Cardiac muscle cell (in vitro differentiated cells and primary cell): ENCODE results near the gene PPM1F. TPM values are rescaled to one million over a fixed set of nuclear protein-coding genes. Genes with fewer than 3 reads are reported as not detected.
"Not testable (repeated sequence)": the region's sequence is repeated elsewhere in the genome, so short reads cannot be mapped to it uniquely, and the experiment has no call there.

Experiments used
- DNase-seq, 2 donors: peaks; one replicate each; pipeline versions ENCODE4 v3.0.0 to v3.0.0-alpha.2; 2010 to 2017; ENCODE audit warnings: low read depth in 1 of 2, low spot score in 1 of 2
- H3K27ac ChIP-seq: fragments of 200-600 bp; sonication (generic); 2 replicates; pipeline ENCODE4 v1.5.1; 2016
- H3K27me3 ChIP-seq: fragments of 200-600 bp; sonication (generic); 2 replicates; pipeline ENCODE4 v1.6.0; 2016; ENCODE audit warnings: control low read depth
- H3K36me3 ChIP-seq: fragments of 200-600 bp; sonication (generic); 2 replicates; pipeline ENCODE4 v1.5.1; 2016; ENCODE audit warnings: control low read depth
- H3K4me1 ChIP-seq: fragments of 200-600 bp; sonication (generic); 2 replicates; pipeline ENCODE4 v1.8.1; 2017; ENCODE audit warnings: low read depth, mild to moderate bottlenecking, mixed run types
- H3K4me3 ChIP-seq: fragments of 200-600 bp; sonication (generic); 2 replicates; pipeline ENCODE4 v1.5.1; 2016; ENCODE audit warnings: mild to moderate bottlenecking
- H3K9me3 ChIP-seq: fragments of 200-600 bp; sonication (generic); 2 replicates; pipeline ENCODE4 v1.5.1; 2017; ENCODE audit warnings: low read depth, mild to moderate bottlenecking, control low read depth
- CTCF ChIP-seq: IDR thresholded peaks from 2 replicates; pipeline ENCODE4 v1.5.1; 2012; ENCODE audit warnings: low read depth, mild to moderate bottlenecking, low read length
- polyA plus RNA-seq: library from polyadenylated mRNA; unstranded; fragments of >200 nt; fragmentation: Nextera tagmentation; extraction: Ambion mirVana; gene quantifications from 2 replicates; pipeline ENCODE4 v1.2.1, GENCODE V29; 2016
- total RNA-seq: library from RNA; depleted of rRNA; stranded (reverse); fragments of >200 nt; gene quantifications from 2 replicates; pipeline ENCODE4 v1.2.3, GENCODE V29; 2016

PPM1F gene
- total and polyA plus RNA-seq, 2 experiments from 2014 or later: 24.4 to 49.8 TPM

DNA sequence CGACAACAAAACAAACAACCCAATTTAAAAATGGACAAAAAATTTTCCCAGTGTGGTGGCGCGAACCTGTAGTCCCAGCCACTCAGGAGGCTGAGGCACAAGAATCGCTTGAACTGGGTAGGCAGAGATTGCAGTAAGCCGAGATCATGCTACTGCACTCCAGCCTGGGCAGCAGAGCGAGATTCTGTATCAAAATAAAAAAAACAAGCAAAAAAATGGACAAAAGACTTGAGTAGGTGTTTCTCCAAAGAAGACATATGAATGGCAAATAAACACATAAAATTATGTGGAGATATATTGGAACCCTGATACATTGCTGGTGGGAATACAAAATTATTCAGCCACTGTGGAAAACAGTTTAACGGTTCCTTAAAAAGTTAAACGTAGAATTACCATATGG lies 57.8 kb downstream of the PPM1F start:
- Histone ChIP-seq H3K36me3 (no peaks in the 10 kb centered on the region), H3K9me3 (no peaks in the 10 kb centered on the region), H3K27me3 (no peaks in the 10 kb centered on the region), H3K27ac (no peak overlapping the region), H3K4me3 (no peak overlapping the region), H3K4me1 (no peaks in the 10 kb centered on the region)
- DNase-seq: no peak
- TF ChIP-seq CTCF: no peak

DNA sequence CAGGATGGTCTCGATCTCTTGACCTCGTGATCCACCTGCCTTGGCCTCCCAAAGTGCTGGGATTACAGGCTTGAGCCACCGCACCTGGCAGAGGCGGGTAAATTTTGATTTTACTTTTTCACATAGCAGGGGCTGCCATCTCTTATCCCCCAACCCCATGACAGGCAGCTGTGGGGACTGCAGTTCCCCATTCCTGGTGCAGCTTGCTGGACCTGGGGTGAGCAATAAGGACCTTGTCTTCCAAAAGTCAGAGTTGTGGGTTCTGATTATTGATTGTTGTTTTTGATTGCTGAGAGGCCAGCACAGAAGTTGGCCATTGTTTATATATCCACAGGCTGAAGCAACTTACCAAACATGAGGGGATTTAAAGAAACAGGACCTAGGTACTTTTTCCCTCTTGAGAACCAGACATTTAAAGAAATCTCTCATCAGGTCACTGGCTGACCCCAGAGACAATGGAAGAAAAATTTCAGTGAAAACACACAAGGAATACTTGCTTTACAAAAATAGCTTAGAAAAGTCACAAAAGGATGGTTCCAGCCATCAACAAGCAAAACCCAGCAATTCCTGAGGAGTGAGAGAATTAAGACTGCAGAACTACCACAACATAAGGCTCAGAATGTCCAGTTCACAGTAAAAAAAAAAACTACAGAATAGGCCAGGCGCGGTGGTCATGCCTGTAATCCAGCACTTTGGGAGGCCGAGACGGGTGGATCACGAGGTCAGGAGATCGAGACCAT lies 63.2 kb downstream of the PPM1F start:
- DNase-seq: no peak
- no peak overlapping the region for H3K4me3 ChIP-seq
- H3K4me1 ChIP-seq: no peaks in the 10 kb centered on the region
- H3K36me3 ChIP-seq: no peaks in the 10 kb centered on the region
- H3K27me3 ChIP-seq: no peaks in the 10 kb centered on the region
- H3K27ac ChIP-seq: no peak overlapping the region
- no peaks in the 10 kb centered on the region for H3K9me3 ChIP-seq
- no peak for TF ChIP-seq CTCF

- H3K4me1 ChIP-seq: no peaks in the 10 kb centered on the region
- H3K27me3 ChIP-seq: no peaks in the 10 kb centered on the region
- H3K4me3 ChIP-seq: no peak overlapping the region
- H3K27ac ChIP-seq: no peak overlapping the region
- DNase-seq: no peak
- no peaks in the 10 kb centered on the region for H3K36me3 ChIP-seq
- no peak for TF ChIP-seq CTCF
- no peaks in the 10 kb centered on the region for H3K9me3 ChIP-seq
These were observed 64.8 kb downstream of the PPM1F start for GRCh38 chr22:21887841-21888240.

DNA sequence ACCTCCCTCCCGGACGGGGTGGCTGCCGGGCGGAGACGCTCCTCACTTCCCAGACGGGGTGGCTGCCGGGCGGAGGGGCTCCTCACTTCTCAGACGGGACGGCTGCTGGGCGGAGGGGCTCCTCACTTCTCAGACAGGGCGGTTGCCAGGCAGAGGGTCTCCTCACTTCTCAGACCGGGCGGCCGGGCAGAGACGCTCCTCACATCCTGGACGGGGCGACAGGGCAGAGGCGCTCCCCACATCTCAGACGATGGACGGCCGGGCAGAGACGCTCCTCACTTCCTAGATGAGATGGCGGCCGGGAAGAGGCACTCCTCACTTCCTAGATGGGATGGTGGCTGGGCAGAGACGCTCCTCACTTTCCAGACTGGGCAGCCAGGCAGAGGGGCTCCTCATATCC lies 68.7 kb downstream of the PPM1F start:
- H3K27me3 ChIP-seq, H3K36me3 ChIP-seq, H3K4me3 ChIP-seq, H3K9me3 ChIP-seq, H3K4me1 ChIP-seq, H3K27ac ChIP-seq, DNase-seq: not testable (repeated sequence)

DNA sequence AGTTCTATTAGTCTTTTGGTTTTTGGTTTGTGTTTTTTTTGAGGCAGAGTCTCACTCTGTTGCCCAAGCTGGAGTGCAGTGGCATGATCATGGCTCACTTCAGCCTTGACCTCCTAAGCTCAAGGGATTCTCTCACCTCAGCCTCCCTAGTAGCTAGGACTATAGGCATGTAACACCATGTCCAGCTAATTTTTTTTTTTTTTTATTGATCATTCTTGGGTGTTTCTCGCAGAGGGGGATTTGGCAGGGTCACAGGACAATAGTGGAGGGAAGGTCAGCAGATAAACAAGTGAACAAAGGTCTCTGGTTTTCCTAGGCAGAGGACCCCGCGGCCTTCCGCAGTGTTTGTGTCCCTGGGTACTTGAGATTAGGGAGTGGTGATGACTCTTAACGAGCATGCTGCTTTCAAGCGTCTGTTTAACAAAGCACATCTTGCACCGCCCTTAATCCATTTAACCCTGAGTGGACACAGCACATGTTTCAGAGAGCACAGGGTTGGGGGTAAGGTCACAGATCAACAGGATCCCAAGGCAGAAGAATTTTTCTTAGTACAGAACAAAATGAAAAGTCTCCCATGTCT lies 69.8 kb downstream of the PPM1F start:
- H3K9me3 ChIP-seq, H3K4me3 ChIP-seq, H3K4me1 ChIP-seq, H3K27ac ChIP-seq, H3K36me3 ChIP-seq, H3K27me3 ChIP-seq, DNase-seq: not testable (repeated sequence)

- H3K36me3 ChIP-seq: no peaks in the 10 kb centered on the region
- no peak overlapping the region for H3K27ac ChIP-seq
- no peaks in the 10 kb centered on the region for H3K9me3 ChIP-seq
- no peaks in the 10 kb centered on the region for H3K4me1 ChIP-seq
- DNase-seq: no peak
- no peak overlapping the region for H3K4me3 ChIP-seq
- no peak for TF ChIP-seq CTCF
- H3K27me3 ChIP-seq: no peaks in the 10 kb centered on the region
These were observed 70.6 kb downstream of the PPM1F start for GRCh38 chr22:21881841-21882753.
